ENCODE data around the gene PLK5. TPM values are rescaled to one million over a fixed set of nuclear protein-coding genes. Genes with fewer than 3 reads are reported as not detected.

PLK5 gene, protein sequence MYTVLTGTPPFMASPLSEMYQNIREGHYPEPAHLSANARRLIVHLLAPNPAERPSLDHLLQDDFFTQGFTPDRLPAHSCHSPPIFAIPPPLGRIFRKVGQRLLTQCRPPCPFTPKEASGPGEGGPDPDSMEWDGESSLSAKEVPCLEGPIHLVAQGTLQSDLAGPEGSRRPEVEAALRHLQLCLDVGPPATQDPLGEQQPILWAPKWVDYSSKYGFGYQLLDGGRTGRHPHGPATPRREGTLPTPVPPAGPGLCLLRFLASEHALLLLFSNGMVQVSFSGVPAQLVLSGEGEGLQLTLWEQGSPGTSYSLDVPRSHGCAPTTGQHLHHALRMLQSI
- total RNA-seq: 0.16 TPM

DNA sequence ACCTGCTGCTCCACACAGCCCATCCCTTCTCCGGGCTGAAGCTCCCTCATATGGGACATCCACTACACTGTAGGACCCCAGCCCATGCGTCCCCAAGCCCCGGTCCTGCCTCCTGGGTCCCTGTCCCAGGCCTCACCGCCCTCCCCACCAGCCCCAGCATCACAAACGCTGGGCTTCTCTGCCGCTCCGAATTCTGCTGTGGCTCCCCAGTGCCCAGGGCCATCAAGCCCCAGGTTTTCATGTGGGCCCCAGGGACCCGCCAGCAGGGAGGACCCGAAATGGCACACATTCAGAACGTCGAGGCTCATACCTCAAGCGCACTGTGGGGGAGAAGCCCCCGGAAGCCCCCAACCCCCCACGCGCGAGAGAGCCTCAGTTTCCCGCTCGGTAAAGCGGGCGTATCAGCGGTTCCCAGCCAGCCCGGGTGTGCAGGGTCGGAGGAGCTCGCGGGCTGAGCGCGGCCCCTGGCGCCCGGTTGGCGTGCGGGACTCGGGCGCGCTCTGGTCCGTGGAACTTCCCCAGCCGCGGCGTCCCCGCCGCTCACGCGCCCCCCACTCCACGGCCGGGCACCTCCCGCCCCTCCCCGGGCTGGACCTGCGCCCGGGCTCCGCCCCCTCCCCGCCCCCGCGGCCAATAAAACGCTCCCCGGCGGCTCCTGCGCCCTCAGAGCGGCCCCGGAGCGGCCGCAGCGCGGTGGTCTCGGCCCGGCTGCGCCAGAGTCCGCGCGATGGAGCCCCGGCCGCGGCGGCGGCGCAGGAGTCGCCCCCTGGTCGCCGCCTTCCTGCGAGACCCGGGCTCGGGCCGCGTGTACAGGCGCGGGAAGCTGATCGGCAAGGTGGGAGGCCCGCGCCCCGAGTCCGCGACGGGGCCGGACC, at the start of gene PLK5:
Gene PLK5, plus strand, starts transcription at position 666 of the 875 bp plus-strand sequence. CDS start 2,920 bp downstream, outside the sequence.

DNA sequence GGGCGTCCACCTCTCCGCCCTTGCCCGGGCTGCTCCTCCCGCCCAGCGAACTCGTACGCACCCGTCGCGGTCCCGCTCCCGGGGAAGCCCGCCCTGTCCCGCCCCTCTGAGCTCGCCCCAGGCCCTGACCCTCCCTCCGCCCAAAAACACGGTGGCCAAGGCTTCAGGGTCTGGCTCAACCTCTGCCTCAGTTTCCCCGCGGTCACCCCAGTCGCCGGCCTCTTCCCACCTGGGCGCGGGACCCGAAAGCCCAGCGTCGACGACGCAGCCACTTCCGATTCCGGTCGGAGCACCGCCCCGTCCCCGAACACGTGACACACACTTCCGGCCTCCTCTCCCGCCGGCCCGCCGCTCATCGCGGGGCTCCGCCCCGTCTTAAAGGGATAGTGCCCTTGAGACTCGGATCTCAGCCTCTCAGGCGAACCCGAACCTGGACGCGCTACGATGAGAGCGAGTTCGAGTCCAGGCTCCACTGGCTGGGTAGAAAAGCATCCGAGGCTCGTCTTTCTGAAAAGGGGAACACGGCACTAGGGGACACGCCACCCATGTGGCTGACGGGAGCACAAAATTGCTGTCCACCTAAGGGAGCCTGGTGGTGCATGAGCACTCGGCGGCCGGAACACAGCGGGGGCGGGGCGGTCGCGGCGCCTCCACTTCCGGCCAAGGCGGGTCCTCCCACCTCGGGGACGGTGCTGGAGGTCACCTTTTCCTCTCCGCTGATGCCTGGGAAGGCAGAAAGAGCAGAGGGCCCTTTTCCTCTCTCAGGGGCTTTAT, 44.8 kb upstream of the PLK5 start, which contains the start of gene C19orf25:
Gene C19orf25, minus strand, starts transcription at position 282 of the 774 bp plus-strand sequence. CDS start 312 bp downstream, outside the sequence.

DNA sequence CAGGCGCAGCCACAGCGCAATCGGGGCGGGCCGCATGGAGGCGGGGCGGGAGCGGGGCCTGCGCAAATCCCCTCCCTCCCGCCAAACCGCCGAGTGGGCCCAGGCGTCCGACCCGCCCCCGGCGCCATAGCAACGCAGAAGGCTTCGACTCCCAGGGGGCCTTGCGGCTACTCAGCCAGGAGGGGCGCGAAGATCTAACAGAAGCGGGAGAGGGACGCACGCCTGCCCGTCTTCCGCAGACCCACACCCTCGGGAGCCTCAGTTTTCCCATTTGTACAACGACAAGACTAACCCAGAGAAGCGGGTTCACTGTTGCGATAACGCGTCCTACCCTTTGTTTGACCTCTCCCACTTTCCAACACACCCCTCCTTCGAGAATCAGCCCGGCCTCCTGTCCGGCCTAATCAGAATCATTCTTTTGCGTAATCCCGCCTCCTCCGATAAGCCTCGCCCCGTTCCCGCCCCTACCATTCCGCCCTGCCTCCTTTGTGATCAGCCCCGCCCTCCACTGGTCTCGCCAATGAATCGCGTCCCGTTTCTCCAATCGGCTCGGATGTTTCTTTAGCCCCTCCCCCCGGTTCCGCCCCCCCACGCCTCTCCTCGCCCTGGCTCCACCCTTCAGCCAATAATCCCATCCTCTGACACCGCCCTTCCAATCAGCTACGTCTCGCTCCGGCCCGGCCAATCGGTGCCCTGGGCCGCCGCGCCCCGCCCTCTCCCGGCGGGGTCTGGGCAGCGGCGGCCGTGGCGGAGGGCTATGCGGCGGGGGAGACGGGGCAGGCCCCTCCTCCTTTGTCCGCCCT, 33.4 kb upstream of the PLK5 start, which contains the start of gene PCSK4:
Gene PCSK4, minus strand, starts transcription at position 40 of the 803 bp plus-strand sequence. Its CDS starts 4 bp downstream, at position 36.

DNA sequence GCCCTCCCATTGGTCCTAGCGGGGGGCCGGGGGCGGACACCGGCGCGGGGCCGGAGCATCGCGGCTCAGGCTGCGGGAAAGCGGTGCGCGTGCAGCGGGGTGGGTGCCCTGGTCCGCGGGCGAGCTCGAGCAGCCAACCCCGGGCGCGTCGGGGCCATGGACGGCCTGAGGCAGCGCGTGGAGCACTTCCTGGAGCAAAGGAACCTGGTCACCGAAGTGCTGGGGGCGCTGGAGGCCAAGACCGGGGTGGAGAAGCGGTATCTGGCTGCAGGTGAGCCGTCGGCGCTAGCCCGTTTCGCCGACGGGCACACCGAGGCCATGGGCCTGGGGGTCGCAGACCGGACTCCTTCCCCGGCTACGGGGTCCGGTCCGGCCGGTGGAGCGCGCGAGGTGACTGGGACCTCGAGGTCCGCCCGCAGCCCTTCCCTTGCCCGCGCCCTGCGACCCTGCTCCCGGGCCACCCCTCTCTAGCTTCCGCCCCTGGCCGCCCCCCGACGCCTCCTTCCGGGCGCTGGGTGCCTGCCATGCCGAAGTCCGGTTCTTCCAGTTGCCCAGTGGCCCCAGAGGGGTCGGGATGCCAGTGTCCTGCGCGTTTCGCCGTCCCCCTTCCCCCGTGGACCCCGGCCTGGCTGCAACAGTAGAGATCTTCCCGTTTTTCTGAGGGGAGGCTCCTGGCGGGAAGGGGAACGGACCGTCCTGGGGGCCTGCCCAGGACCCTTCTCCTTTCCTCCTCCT, 32.6 kb upstream of the PLK5 start, which contains the start of gene REEP6:
Gene REEP6, plus strand, starts transcription at position 68 of the 735 bp plus-strand sequence. Its CDS starts 89 bp downstream, at position 157.

DNA sequence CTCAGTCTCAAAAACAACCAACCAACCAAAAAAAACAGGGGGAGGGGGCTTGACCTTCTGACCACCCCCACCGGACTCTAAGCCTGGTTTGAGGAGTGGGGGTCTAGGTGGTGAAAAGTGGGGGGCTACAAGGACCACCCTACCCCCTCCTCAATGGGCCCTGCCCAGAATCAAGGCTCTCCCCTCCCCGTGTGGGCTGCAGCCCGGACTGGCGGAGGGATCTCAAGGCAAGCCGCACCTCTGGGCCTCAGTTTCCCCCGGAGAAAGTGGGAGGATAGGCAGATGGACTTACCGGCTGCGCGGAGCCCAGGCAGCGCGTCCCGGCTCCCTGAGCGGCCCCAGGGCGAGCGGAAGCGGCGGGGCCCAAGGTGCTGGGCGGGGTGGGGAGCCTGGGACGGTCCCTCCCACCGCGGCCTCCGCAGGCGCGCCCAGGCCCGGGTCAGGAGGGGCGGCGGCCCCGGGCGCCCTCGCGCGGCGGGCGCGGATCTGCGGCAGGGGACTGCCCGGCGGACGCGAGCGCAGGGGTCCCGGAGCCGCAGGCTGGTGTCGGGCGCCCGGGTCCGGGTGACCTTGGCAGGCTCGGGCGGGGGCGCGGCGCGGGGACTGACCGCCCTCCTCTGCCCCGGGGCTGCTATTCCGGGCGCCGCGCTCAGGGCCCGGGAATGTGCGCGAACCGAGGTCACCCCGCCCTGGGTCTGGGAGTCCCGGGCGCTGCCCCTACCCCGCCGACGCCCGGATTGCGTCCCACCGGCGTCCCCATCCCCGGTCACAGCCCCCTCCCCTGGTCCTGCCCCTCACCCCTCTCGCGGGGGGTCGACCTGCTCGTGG, 11.0 kb upstream of the PLK5 start, which contains the start of gene ADAMTSL5:
Gene ADAMTSL5, minus strand, starts transcription at position 349 of the 828 bp plus-strand sequence. CDS start 2,076 bp downstream, outside the sequence.

DNA sequence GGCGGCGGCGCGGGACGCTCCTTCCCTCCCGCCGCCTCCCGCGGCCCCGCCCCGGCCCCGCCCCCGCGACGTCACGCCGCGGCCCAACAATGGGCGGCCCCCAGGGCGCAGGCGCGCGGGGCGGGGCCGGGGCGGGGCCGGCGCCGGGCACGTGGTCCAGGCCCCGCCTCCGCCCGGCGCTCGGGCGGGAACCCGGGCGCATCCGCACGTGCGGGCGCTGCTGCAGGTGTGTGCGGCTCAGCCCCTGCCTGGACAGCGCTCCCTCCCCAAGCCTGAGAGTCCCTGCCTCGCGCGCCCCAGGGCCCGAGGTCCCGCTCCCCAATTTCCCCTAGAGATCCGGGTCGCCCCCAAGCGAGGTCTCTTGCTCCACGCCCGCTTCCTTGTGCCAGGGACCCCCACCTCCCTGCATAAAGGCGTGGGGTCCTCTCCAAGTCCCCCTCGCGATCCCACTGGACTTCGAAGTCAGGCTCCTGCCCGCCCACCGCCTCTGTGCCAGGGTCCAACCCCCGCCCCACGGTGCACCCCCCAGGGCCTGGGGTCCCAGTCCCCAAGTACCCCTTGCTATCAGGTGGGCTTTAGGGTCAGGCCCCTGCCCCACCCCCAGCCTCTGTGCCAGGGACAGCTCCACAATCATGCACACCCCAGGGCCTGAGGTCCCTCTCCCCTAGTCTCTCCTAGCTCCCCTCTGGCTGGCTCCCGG, 44.6 kb downstream of the PLK5 start, which contains the start of gene MEX3D:
Gene MEX3D, minus strand, starts transcription at position 6 of the 700 bp plus-strand sequence. CDS start 267 bp downstream, outside the sequence.

Other genes starting within 250 kb of the PLK5 start
- 14.2 TPM for gene FAM174C, start 248.5 kb upstream of the PLK5 start, total RNA-seq
- gene EFNA2, start 238.2 kb upstream of the PLK5 start, total RNA-seq: 12.1 TPM
- 69.5 TPM for gene NDUFS7, start 140.2 kb upstream of the PLK5 start, total RNA-seq
- 26.2 TPM for gene GAMT, start 122.5 kb upstream of the PLK5 start, total RNA-seq
- gene DAZAP1, start 116.5 kb upstream of the PLK5 start, total RNA-seq: 45.7 TPM
- 926 TPM for gene RPS15, start 85.7 kb upstream of the PLK5 start, total RNA-seq
- gene APC2, start 74.0 kb upstream of the PLK5 start, total RNA-seq: 112 TPM
- gene C19orf25, start 44.9 kb upstream of the PLK5 start, total RNA-seq: 30.6 TPM
- gene PCSK4, start 33.7 kb upstream of the PLK5 start, total RNA-seq: 8.0 TPM
- 20.6 TPM for gene REEP6, start 32.9 kb upstream of the PLK5 start, total RNA-seq
- 5.2 TPM for gene ADAMTSL5, start 11.1 kb upstream of the PLK5 start, total RNA-seq
- gene MEX3D, start 44.2 kb downstream of the PLK5 start, total RNA-seq: 31.4 TPM
- gene MBD3, start 68.8 kb downstream of the PLK5 start, total RNA-seq: 82.3 TPM
- 21.9 TPM for gene UQCR11, start 81.4 kb downstream of the PLK5 start, total RNA-seq
- 88.8 TPM for gene TCF3, start 128.5 kb downstream of the PLK5 start, total RNA-seq
- gene ONECUT3, start 229.4 kb downstream of the PLK5 start, total RNA-seq: 0.55 TPM

Measured in camera-type eye (tissue), 1 donor.